Omental fat pad (tissue), 4 donors: ENCODE data around the gene SLC3A2. TPM values are rescaled to one million over a fixed set of nuclear protein-coding genes. Genes with fewer than 3 reads are reported as not detected.

Experiments
- ATAC-seq: fragments of 150-250 bp; one replicate; pipeline ENCODE4 v1.9.1; 2016; ENCODE audit warnings: mild to moderate bottlenecking, moderate library complexity; ENCODE audit not compliant: low FRiP score
- DNase-seq: peaks from one replicate; pipeline ENCODE4 v3.0.0-alpha.2; 2019; ENCODE audit warnings: low spot score
- total RNA-seq, 4 donors: library from RNA; depleted of rRNA; stranded (reverse); fragments of >200 nt; gene quantifications; one replicate each; pipeline ENCODE4 v1.1.0, GENCODE V29; 2016
- TF ChIP-seq, protein P1 (sequence below), 3 donors: fragments of 450-650 bp; IDR thresholded peaks; one replicate each; pipeline ENCODE4 v1.5.1; 2016 to 2017; ENCODE audit warnings: antibody characterized with exemption in 3 of 3, mild to moderate bottlenecking in 3 of 3, moderate library complexity in 2 of 3

Gene SLC3A2
- total RNA-seq, 4 donors from 2014 or later: 110 to 239 (median 191) TPM

- TF ChIP-seq, protein P1, sequence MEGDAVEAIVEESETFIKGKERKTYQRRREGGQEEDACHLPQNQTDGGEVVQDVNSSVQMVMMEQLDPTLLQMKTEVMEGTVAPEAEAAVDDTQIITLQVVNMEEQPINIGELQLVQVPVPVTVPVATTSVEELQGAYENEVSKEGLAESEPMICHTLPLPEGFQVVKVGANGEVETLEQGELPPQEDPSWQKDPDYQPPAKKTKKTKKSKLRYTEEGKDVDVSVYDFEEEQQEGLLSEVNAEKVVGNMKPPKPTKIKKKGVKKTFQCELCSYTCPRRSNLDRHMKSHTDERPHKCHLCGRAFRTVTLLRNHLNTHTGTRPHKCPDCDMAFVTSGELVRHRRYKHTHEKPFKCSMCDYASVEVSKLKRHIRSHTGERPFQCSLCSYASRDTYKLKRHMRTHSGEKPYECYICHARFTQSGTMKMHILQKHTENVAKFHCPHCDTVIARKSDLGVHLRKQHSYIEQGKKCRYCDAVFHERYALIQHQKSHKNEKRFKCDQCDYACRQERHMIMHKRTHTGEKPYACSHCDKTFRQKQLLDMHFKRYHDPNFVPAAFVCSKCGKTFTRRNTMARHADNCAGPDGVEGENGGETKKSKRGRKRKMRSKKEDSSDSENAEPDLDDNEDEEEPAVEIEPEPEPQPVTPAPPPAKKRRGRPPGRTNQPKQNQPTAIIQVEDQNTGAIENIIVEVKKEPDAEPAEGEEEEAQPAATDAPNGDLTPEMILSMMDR (IDR thresholded peaks at IDR 0.05): no peak
- no peak for ATAC-seq
- DNase-seq: no peak
Observed at GRCh38 chr11:62885137-62885750, 4.5 kb downstream of the SLC3A2 start.

GRCh38 chr11:62888406-62888805, 7.7 kb downstream of the SLC3A2 start:
- ATAC-seq (no peak), DNase-seq (no peak)
- TF ChIP-seq, protein P1 (IDR thresholded peaks at IDR 0.05): no peak

DNA sequence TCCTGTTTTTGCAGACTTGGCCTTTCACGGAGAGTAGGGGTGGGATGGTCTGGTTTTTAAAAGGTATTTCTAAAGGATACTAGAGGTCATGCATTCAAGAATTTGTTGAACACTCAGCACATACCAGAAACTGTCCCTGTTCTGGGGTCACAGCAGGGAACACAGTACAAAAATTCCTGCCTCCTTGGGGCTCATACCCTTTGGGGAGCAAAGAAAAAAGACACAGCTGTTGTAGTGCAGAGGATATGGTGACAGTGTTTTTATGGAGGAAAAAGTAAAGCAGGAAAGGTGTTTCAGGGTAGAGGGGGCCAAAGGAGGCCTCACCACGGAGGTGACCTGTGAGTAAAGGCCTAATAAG, 8.4 kb downstream of the SLC3A2 start:
- DNase-seq (no peak), ATAC-seq (no peak)
- TF ChIP-seq, protein P1 (IDR thresholded peaks at IDR 0.05): no peak

DNA sequence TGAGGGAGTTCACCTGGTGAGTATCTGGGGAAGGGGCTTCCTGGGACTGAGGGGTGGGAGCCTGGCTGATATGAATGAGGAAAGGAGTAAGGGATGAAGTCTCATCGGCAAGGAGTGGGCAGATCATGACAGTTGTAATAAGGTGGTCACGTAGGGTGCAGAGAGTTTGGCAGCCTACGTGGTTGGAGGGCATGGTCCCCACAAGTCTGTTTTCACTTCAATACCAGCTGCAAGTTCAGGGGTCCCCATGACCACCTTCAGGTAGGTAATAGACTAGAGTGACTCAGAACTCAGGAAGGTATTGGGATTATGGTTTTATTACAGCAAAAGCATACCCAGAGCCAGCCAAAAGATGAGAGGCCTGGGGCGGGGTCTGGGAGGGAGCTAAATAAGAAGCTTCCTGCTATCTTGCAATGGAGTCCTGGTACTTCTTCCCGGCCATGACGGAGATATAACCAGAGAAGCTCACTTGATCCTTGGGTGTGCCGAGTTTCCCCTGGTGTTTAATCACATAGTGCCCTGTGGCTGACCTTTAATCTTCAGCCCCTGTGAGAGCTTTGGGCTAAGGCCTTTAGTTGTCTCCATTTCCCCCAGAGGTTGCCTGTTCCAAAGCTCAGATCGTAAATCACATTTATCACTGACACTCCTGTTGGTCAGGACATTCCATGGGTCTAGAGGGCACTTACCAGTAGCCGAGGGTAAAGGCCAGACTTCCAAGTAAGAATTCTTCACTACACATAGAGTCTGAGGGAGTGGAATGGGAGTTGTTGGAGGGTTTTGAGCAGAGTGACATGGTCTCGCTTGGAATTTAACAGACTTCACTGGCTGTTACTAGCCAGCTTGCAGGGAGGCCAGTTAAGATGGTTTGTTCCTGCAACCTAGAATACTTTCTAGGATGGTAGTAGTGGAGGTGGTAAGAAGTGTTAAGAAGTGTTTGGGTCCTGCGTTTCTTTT, 9.1 kb downstream of the SLC3A2 start:
- ATAC-seq: peak; percentile 36

GRCh38 chr11:62892077-62892922, 11.6 kb downstream of the SLC3A2 start:
- DNase-seq (no peak), ATAC-seq (no peak)
- TF ChIP-seq, protein P1 (IDR thresholded peaks at IDR 0.05): no peak

More for the DNA sequence above, 9.1 kb downstream of the SLC3A2 start:
- no peak for DNase-seq
- TF ChIP-seq, protein P1 (IDR thresholded peaks at IDR 0.05): no peak

DNA sequence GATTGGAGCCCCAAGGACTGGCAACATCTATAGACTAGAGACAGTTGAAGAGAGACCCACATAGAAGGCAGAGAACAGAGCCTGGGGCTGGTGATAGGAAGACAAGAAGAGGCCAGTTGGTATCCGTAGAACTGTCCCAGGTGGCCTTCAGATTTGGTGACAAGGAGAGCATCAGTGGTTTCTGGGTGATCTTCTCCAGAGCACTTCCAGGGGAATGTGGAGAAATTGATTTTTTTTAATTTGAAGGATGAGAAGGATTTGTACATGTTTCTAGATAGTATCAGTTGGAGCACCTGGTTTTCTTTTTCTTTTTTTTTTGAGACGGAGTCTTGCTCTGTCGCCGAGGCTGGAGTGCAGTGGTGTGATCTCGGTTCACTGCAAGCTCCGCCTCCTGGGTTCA, 14.8 kb downstream of the SLC3A2 start:
- TF ChIP-seq, protein P1 (IDR thresholded peaks at IDR 0.05): no peak
- ATAC-seq (no peak), DNase-seq (no peak)
